ENCODE data around the gene KCNJ15.

GRCh38 chr21:38323721-38324531 is 67.1 kb downstream of the KCNJ15 start:
- no peak for TF ChIP-seq ZFP3 (CRISPR knock-in tag; IDR thresholded peaks at IDR 0.05)
- no peak for TF ChIP-seq ARNTL (CRISPR knock-in tag; IDR thresholded peaks at IDR 0.05; ENCODE audit: borderline replicate concordance, low read depth)
- no peak for TF ChIP-seq RARB (CRISPR knock-in tag; IDR thresholded peaks at IDR 0.05)
- no peak for TF ChIP-seq TCF4 (CRISPR knock-in tag; IDR thresholded peaks at IDR 0.05; ENCODE audit: borderline replicate concordance)
- no peak for TF ChIP-seq BACH2 (CRISPR knock-in tag; IDR thresholded peaks at IDR 0.05; ENCODE audit: borderline replicate concordance)
- no peak for TF ChIP-seq ZC3H10 (CRISPR knock-in tag; IDR thresholded peaks at IDR 0.05)
- no peak for TF ChIP-seq ZNF8 (CRISPR knock-in tag; IDR thresholded peaks at IDR 0.05)
- TF ChIP-seq ESRRG (CRISPR knock-in tag; IDR thresholded peaks at IDR 0.05) = no peak
- TF ChIP-seq PATZ1 (CRISPR knock-in tag; IDR thresholded peaks at IDR 0.05; ENCODE audit: borderline replicate concordance) = no peak
- no peak for TF ChIP-seq ZNF565 (CRISPR knock-in tag; conservative IDR thresholded peaks at IDR 0.05; ENCODE audit: low read depth)
- TF ChIP-seq ISL1 (CRISPR knock-in tag; IDR thresholded peaks at IDR 0.05) = no peak

Measured in SK-N-SH treated with all-trans-retinoic acid at 6 μM for 48 hours (cell line).